ENCODE measurements around the gene ERBB4.
"Not testable (repeated sequence)": the region's sequence is repeated elsewhere in the genome, so short reads cannot be mapped to it uniquely, and the experiment has no call there.

ERBB4 gene

GRCh38 chr2:212194396-212194795, 344.2 kb downstream of the ERBB4 start:
- no peak for DNase-seq

GRCh38 chr2:212193803-212194202, 344.8 kb downstream of the ERBB4 start:
- DNase-seq: no peak

- no peak for DNase-seq
Measured at GRCh38 chr2:212193056-212193455, 345.5 kb downstream of the ERBB4 start.

GRCh38 chr2:212191438-212191837, 347.2 kb downstream of the ERBB4 start:
- not testable (repeated sequence) for DNase-seq

GRCh38 chr2:212186166-212186565, 352.4 kb downstream of the ERBB4 start:
- DNase-seq: no peak

GRCh38 chr2:212181646-212182045, 357.0 kb downstream of the ERBB4 start:
- no peak for DNase-seq

GRCh38 chr2:212180408-212181083, 358.1 kb downstream of the ERBB4 start:
- no peak for DNase-seq

- DNase-seq: no peak
Measured at GRCh38 chr2:212177724-212178123, 360.9 kb downstream of the ERBB4 start.

GRCh38 chr2:212176151-212176550, 362.5 kb downstream of the ERBB4 start:
- DNase-seq: no peak

GRCh38 chr2:212173756-212174510, 364.7 kb downstream of the ERBB4 start:
- DNase-seq: no peak

- DNase-seq: no peak
Measured at GRCh38 chr2:212173331-212173730, 365.3 kb downstream of the ERBB4 start.

- no peak for DNase-seq
Measured at GRCh38 chr2:212170382-212170781, 368.2 kb downstream of the ERBB4 start.

GRCh38 chr2:212158081-212158480, 380.5 kb downstream of the ERBB4 start:
- no peak for DNase-seq

- DNase-seq: no peak
Measured at GRCh38 chr2:212157012-212157411, 381.6 kb downstream of the ERBB4 start.

- DNase-seq: no peak
Measured at GRCh38 chr2:212156088-212156487, 382.5 kb downstream of the ERBB4 start.

GRCh38 chr2:212154477-212154878, 384.1 kb downstream of the ERBB4 start:
- no peak for DNase-seq

GRCh38 chr2:212153923-212154322, 384.7 kb downstream of the ERBB4 start:
- DNase-seq: no peak

- no peak for DNase-seq
Measured at GRCh38 chr2:212147921-212148513, 390.6 kb downstream of the ERBB4 start.

- no peak for DNase-seq
Measured at GRCh38 chr2:212146416-212146815, 392.2 kb downstream of the ERBB4 start.

- DNase-seq: no peak
Measured at GRCh38 chr2:212145121-212145520, 393.5 kb downstream of the ERBB4 start.

GRCh38 chr2:212142631-212143030, 396.0 kb downstream of the ERBB4 start:
- DNase-seq: no peak

GRCh38 chr2:212141499-212141898, 397.1 kb downstream of the ERBB4 start:
- DNase-seq: no peak

GRCh38 chr2:212136216-212136795, 402.3 kb downstream of the ERBB4 start:
- DNase-seq: no peak

- no peak for DNase-seq
Measured at GRCh38 chr2:212135739-212136138, 402.9 kb downstream of the ERBB4 start.

Data from T-helper 9 cell (primary cell).